T47D (cell line): ENCODE measurements around the gene SSU72.
A peak's percentile ranks its signal among the peaks of the same experiment; 100 is the strongest.
"Not testable (repeated sequence)": the region's sequence is repeated elsewhere in the genome, so short reads cannot be mapped to it uniquely, and the experiment has no call there.

Experiments used
- DNase-seq, 2 experiments: peaks; one replicate each; pipeline versions ENCODE4 v3.0.0 to v3.0.0-alpha.2; 2011 to 2012; ENCODE audit warnings: low read depth in 1 of 2, low spot score in 1 of 2
- JUND ChIP-seq: IDR thresholded peaks from 2 replicates; pipeline ENCODE4 v1.6.1; 2012; ENCODE audit warnings: low read depth
- in situ Hi-C: cut with HindIII; loops from 2 replicates; pipeline ENCODE4 v1.10.0; 2016; ENCODE audit warnings: low sequenced_read_pairs, low pct_unique_long_range_greater_than_20kb

Gene SSU72

DNA sequence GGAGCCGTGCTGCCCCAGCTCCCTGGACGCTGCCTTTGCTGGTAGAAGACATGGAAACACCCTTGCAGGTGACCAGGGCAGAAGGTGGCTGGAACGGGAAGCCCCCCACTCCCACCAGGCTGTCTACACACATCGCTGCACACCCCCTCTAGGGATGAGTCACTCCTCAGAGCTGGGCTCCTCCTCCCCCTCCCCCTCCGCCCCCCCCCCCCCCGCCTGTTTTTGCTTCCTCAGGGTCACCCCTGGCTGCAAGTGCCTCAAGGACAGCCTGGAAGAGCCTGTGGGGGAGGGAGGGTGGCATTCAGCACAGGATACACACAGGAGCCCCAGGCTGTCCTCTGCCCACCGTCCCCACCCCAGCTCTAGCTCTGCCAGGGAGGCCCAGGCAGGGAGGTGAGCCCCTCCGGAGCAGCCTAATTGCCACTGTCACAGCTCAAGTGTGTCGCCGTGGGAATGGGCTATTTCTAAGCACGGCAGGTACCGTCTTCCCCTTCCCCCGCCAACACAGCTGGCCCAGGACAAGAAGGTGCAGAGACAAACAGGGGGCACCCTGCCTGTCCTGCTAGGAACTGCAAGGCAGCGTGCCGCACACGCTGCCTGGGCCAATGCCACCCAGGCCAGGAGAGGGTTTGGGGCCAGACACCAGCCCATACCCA lies 22.7 kb upstream of the SSU72 start:
- DNase-seq: peak; percentile 54 to 96
- no peak for TF ChIP-seq JUND
- in situ Hi-C loops: no loop called here

- in situ Hi-C loops: no loop called here
- DNase-seq: no peak
- TF ChIP-seq JUND: no peak
Measured at GRCh38 chr1:1596493-1597274, 22.0 kb upstream of the SSU72 start.

- DNase-seq, in situ Hi-C loops: not testable (repeated sequence)
Measured at GRCh38 chr1:1595341-1595740, 20.7 kb upstream of the SSU72 start.

GRCh38 chr1:1594602-1595260 lies 20.1 kb upstream of the SSU72 start:
- DNase-seq: no peak
- in situ Hi-C loops: no loop called here
- no peak for TF ChIP-seq JUND

- TF ChIP-seq JUND: no peak
- in situ Hi-C loops: no loop called here
- no peak for DNase-seq
Measured at GRCh38 chr1:1593834-1594601, 19.4 kb upstream of the SSU72 start.

GRCh38 chr1:1591452-1591851 lies 16.8 kb upstream of the SSU72 start:
- in situ Hi-C loops: no loop called here
- no peak for DNase-seq

DNA sequence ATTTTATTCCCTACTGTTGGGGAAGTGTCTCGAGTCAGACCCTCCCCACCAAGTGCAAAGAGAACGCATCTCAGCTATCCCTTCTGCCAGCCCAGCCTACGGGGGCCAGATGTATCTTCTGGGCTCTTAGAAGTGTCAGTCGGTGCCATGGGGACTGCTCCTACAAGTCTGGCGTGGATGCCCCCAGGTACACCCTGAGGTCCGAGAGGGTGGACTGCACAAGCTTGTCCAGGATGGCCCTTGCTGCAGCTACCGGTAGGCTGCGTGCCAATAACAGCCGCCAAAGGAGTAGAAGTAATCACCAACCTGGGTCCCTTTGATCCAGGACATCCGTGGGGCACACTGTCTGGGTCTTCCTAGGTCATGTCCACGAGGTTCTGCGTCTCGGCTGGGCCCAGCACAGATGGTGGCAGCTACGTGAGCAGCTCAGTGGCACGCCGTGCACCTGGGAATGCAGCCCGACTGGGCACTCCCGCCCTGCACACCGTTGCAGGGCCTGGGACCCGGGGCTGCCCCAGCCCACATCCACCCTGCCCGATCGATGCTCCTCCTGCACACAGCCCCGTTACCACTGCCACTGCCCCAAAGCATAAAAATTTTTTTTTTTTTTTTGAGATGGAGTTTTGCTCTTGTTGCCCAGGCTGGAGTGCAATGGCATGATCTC lies 8.8 kb upstream of the SSU72 start:
- no peak for TF ChIP-seq JUND
- DNase-seq: no peak
- in situ Hi-C loops: no loop called here

More at GRCh38 chr1:1591452-1591851, 16.8 kb upstream of the SSU72 start:
- TF ChIP-seq JUND: no peak

DNA sequence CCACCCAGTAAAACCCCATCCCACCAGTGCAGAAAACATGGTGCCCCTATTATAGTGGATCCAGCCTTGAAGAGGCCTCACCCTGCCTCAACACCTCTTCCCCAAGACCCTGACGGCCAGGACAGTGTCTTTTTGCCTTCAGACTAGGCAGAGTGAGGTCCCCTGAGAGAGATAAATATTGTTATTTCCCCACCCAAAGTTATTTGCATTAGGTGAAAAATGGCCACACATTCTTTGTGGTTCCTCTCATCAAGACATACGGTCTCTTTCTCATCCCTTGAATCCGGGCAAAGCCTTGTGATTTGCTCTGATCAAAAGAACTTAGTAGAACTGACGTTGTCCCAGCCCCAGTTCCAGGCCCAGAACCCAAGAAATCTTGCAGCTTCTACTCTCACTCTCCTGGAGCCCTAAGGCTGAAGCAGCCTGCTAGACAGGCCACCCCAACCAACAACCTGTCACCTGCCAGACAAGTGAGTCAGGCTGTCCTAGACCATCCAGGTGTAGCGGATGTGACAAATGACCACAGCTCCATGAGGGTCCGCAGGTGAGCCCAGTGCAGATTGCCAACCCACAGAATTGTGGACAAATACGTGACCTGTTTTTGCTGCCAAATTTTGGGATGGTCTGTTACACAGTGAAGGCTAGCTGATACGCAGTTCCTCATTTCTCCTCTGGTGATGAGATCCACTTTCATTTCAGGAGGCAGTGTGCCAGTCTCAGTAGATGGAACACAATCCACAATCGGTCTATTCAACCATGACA lies 8.1 kb upstream of the SSU72 start:
- in situ Hi-C loops: no loop called here
- no peak for TF ChIP-seq JUND
- DNase-seq: no peak

GRCh38 chr1:1578371-1578940 lies 3.8 kb upstream of the SSU72 start:
- TF ChIP-seq JUND: no peak
- in situ Hi-C loops: no loop called here
- DNase-seq: no peak

GRCh38 chr1:1577367-1578011 lies 2.8 kb upstream of the SSU72 start:
- in situ Hi-C loops: no loop called here
- DNase-seq: no peak
- TF ChIP-seq JUND: no peak
